ENCODE data around the gene USP30.

DNA sequence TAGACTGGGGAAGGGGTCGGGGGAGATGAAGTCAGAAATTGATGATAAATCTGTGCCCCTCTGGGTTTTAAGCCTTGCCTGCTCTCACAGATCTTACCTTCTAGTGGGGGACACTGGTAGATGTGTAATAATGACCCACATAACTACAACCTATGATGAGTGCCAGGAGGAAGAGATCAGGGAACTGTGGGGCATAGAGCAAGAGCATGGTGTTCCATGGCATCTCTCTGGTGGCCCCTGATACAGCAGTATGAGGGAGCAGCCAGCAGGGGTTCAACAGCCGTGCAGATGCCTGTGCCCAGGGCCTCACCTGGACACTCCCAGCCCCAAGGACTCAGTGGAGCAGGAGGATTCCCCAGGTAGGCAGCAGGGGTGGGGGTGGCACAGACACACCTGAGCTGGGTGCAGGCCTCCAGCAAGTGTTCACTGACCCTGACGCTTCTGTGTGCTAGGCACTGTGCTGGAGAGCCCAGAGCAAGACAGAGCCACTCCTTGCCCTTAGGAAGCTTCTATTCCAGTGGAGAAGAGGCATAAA lies 69.0 kb downstream of the USP30 start:
- no peak for TF ChIP-seq ZC3H8 (IDR thresholded peaks at IDR 0.05)
- no peak for TF ChIP-seq ZNF274 (IDR thresholded peaks at IDR 0.05; ENCODE audit: borderline replicate concordance, low read depth, low read length)
- TF ChIP-seq POLR2A (conservative IDR thresholded peaks at IDR 0.05): no peak
- TF ChIP-seq, protein P1, sequence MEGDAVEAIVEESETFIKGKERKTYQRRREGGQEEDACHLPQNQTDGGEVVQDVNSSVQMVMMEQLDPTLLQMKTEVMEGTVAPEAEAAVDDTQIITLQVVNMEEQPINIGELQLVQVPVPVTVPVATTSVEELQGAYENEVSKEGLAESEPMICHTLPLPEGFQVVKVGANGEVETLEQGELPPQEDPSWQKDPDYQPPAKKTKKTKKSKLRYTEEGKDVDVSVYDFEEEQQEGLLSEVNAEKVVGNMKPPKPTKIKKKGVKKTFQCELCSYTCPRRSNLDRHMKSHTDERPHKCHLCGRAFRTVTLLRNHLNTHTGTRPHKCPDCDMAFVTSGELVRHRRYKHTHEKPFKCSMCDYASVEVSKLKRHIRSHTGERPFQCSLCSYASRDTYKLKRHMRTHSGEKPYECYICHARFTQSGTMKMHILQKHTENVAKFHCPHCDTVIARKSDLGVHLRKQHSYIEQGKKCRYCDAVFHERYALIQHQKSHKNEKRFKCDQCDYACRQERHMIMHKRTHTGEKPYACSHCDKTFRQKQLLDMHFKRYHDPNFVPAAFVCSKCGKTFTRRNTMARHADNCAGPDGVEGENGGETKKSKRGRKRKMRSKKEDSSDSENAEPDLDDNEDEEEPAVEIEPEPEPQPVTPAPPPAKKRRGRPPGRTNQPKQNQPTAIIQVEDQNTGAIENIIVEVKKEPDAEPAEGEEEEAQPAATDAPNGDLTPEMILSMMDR (IDR thresholded peaks at IDR 0.05 in 2 of 3, conservative IDR thresholded peaks at IDR 0.05 in 1 of 3; ENCODE audit: insufficient read depth in 2 of 3, low read depth in 1 of 3, low read length in 3 of 3): no peak
- TF ChIP-seq, protein P2, sequence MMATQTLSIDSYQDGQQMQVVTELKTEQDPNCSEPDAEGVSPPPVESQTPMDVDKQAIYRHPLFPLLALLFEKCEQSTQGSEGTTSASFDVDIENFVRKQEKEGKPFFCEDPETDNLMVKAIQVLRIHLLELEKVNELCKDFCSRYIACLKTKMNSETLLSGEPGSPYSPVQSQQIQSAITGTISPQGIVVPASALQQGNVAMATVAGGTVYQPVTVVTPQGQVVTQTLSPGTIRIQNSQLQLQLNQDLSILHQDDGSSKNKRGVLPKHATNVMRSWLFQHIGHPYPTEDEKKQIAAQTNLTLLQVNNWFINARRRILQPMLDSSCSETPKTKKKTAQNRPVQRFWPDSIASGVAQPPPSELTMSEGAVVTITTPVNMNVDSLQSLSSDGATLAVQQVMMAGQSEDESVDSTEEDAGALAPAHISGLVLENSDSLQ (IDR thresholded peaks at IDR 0.05): no peak

Data from K562 (cell line).